ENCODE results near the gene CYS1.
"Not testable (repeated sequence)": the region's sequence is repeated elsewhere in the genome, so short reads cannot be mapped to it uniquely, and the experiment has no call there.

CYS1 gene

GRCh38 chr2:10028407-10028987 is 51.7 kb downstream of the CYS1 start:
- no peak for DNase-seq

GRCh38 chr2:10027660-10028330 is 52.4 kb downstream of the CYS1 start:
- DNase-seq = no peak

DNA sequence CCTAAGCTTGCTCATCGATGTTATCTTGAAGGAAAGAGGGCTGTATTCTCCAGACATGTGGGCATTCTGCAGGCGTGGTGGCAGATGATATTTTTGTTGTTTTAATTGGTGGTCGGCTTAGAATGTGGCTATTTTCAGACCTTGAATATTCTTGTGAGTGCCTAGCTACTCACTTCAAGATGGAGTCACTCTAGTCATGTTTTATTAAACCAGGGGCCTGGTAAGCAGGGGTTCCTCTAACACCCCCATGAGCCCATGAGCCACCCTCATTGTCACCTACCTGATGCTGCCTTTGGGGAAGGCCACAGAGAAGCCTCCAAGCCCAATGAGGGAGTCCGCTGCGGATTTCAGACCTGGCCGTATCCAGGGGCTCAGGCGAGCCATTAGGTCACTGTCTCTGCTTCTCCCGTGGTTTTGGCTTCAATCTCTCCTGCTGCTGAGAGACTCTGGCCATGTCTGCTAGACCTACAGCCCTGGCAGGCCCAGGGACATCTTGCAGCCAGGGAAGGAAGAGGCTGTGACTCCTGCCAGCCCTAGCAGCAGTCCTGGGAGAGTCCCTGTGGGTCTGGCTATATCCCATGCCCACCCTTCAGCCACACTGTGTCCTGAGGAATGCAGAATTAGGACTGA is 53.2 kb downstream of the CYS1 start:
- no peak for DNase-seq

DNA sequence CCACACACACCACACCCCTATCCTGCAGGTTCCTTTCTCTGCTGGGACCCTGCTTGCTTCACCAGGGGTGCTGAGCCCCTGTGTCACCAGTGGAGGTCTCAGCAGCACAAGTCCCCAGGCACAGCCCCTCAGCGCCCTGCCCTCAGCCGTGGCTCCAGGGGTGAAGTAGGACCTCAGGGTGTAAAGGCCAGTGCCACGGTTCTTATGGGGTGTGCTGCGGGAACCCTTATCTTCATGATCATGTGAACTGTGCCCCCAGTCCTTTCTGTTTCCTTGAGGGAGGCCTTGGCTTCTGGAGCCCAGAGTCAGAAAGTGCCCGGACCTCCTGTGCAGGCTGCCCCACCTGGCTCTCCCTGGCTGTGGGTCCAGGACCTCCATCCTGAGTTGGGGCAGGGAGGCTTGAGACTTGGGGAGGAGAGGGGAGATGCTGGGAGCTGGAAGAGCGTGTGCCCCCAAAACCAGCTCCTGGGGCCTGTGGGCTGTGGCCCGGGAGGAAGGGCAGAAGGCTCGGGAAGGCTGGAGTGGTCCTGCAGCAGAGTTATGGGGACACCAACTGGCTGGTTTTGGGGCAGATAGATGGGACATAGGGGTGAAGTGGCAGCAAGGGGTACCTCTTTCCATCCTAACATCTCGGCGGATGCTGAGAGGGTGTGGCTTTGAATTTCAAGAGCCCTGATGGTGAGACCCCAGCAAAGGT is 57.1 kb downstream of the CYS1 start:
- DNase-seq = no peak

GRCh38 chr2:10022445-10022844 is 57.8 kb downstream of the CYS1 start:
- no peak for DNase-seq

- DNase-seq = no peak
Observed at GRCh38 chr2:10022041-10022421, 58.2 kb downstream of the CYS1 start.

- DNase-seq = no peak
Observed at GRCh38 chr2:10019602-10020400, 60.4 kb downstream of the CYS1 start.

GRCh38 chr2:10019174-10019573 is 61.0 kb downstream of the CYS1 start:
- DNase-seq = no peak

GRCh38 chr2:10017313-10017941 is 62.8 kb downstream of the CYS1 start:
- no peak for DNase-seq

GRCh38 chr2:10016802-10017258 is 63.4 kb downstream of the CYS1 start:
- DNase-seq = no peak

DNA sequence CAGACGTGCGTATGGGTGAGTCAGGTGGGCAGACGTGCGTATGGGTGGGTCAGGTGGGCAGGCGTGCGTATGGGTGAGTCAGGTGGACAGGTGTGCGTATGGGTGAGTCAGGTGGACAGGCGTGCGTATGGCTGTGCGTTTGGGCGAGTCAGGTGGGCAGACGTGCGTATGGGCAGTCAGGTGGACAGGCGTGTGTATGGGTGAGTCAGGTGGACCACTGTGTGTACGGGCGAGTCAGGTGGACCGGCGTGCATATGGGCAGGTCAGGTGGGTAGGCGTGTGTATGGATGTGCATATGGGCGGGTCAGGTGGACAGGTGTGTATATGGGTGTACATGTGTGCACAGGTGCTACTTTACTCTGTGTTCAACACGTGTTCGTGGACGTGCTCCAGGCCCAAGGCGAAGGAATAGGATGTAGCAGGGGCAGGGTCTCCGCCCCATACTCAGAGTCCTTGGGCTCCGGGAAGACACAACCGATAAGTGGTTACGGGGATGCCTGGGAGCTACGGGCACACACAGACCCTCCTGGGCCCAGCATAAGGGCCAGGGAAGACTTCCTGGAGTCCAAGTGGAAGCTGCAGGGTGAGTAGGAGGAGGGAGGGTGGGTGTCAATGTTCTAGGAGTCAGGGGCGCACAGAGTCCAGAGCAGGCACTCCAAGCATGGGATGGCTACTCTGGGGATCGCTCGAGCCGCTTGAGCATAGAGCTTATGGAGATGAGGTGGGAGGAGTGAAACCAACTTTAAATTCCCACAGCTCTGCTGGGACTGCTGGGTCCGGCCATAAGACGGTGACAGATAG is 64.0 kb downstream of the CYS1 start:
- DNase-seq = no peak

DNA sequence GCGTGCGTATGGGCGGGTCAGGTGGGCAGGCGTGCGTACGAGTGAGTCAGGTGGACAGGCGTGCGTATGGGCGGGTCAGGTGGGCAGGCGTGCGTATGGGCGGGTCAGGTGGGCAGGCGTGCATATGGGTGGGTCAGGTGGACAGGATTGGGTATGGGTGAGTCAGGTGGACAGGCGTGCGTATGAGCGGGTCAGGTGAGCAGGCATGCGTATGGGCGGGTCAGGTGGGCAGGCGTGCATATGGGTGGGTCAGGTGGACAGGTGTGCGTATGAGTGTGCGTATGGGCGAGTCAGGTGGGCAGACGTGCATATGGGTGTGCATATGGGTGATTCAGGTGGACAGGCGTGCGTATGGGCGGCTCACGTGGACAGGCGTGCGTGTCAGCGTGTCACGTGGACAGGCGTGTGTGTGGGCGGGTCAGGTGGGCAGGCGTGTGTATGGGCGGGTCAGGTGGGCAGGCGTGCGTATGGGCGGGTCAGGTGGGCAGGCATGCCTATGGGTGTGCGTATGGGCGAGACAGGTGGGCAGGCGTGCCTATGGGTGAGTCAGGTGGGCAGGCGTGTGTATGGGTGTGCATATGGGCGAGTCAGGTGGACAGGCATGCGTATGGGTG is 64.7 kb downstream of the CYS1 start:
- not testable (repeated sequence) for DNase-seq

GRCh38 chr2:10014418-10015190 is 65.6 kb downstream of the CYS1 start:
- no peak for DNase-seq

- not testable (repeated sequence) for DNase-seq
Observed at GRCh38 chr2:10013651-10014417, 66.4 kb downstream of the CYS1 start.

GRCh38 chr2:10012963-10013461 is 67.2 kb downstream of the CYS1 start:
- DNase-seq = no peak

DNA sequence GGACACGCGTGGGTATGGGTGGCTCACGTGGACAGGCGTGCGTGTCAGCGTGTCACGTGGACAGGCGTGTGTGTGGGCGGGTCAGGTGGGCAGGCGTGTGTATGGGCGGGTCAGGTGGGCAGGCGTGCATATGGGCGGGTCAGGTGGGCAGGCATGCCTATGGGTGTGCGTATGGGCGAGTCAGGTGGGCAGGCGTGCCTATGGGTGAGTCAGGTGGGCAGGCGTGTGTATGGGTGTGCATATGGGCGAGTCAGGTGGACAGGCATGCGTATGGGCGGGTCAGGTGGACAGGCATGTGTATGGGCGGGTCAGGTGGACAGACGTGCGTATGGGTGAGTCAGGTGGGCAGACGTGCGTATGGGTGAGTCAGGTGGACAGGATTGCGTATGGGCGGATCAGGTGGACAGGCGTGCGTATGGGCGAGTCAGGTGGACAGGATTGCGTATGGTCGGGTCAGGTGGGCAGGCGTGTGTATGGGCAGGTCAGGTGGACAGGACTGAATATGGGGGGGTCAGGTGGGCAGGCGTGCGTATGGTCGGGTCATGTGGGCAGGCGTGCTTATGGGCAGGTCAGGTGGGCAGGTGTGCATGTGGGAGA is 67.7 kb downstream of the CYS1 start:
- DNase-seq = not testable (repeated sequence)

DNA sequence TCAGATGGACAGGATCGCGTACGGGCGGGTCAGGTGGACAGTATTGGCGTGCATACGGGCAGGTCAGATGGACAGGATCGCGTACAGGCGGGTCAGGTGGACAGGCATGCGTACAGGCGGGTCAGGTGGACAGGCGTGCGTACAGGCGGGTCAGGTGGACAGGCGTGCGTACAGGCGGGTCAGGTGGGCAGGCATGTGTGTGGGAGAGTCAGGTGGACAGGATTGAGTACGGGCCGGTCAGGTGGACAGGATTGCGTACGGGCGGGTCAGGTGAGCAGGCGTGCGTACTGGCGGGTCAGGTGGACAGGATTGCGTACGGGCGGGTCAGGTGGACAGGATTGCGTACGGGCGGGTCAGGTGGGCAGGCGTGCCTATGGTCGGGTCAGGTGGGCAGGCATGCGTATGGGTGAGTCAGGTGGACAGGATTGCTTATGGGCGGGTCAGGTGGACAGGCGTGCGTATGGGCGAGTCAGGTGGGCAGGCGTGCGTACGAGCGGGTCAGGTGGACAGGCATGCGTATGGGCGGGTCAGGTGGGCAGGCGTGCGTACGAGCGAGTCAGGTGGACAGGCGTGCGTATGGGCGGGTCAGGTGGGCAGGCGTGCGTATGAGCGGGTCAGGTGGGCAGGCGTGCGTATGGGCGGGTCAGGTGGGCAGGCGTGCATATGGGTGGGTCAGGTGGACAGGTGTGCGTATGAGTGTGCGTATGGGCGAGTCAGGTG is 68.4 kb downstream of the CYS1 start:
- DNase-seq = not testable (repeated sequence)
